GM12891 (cell line): ENCODE results near the gene TBC1D2B.
"Not testable (repeated sequence)": the region's sequence is repeated elsewhere in the genome, so short reads cannot be mapped to it uniquely, and the experiment has no call there.

Source experiments
- POLR2A ChIP-seq: IDR thresholded peaks from 2 replicates; pipeline ENCODE4 v1.6.1; 2011; ENCODE audit warnings: low read depth, low read length, control low read depth
- POLR2AphosphoS5 ChIP-seq: IDR thresholded peaks from 2 replicates; pipeline ENCODE4 v1.6.1; 2011; ENCODE audit warnings: low read depth, low read length, control low read depth

DNA sequence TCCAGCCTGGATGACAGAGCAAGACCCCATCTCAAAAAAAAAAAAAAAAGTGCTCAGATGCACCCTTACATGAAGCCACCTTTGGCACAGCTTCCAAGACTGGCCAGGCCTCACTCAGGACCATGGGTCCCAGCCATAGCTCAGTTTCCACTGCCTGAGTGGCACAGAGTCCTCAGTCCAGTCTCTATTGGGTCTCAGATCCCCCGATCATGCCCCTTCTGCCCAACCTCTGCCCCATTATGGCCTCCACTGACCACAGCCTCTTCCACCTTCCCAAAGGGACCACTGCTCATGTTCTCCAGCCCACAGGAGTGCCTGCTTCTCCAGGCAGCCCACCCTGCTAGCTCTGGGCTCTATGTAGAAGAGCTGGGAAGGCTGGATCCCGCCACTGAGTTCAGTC, 127.0 kb downstream of the TBC1D2B start:
- TF ChIP-seq POLR2A, POLR2AphosphoS5: not testable (repeated sequence)
